ENCODE measurements around the gene ZNF888. TPM values are rescaled to one million over a fixed set of nuclear protein-coding genes. Genes with fewer than 3 reads are reported as not detected.
"Not testable (repeated sequence)": the region's sequence is repeated elsewhere in the genome, so short reads cannot be mapped to it uniquely, and the experiment has no call there.

Gene ZNF888
- 0.03 TPM in 1 of 2 replicates, not detected in the other for total RNA-seq (2014; rRNA removed; shearing (Covaris generic))
- not detected in 2 replicates for polyA plus RNA-seq (2015; cell fraction: cytosol; rRNA removed)
- 0.07 TPM in 1 of 2 replicates, not detected in the other for polyA plus RNA-seq (2015; cell fraction: nucleus; rRNA removed)

DNA sequence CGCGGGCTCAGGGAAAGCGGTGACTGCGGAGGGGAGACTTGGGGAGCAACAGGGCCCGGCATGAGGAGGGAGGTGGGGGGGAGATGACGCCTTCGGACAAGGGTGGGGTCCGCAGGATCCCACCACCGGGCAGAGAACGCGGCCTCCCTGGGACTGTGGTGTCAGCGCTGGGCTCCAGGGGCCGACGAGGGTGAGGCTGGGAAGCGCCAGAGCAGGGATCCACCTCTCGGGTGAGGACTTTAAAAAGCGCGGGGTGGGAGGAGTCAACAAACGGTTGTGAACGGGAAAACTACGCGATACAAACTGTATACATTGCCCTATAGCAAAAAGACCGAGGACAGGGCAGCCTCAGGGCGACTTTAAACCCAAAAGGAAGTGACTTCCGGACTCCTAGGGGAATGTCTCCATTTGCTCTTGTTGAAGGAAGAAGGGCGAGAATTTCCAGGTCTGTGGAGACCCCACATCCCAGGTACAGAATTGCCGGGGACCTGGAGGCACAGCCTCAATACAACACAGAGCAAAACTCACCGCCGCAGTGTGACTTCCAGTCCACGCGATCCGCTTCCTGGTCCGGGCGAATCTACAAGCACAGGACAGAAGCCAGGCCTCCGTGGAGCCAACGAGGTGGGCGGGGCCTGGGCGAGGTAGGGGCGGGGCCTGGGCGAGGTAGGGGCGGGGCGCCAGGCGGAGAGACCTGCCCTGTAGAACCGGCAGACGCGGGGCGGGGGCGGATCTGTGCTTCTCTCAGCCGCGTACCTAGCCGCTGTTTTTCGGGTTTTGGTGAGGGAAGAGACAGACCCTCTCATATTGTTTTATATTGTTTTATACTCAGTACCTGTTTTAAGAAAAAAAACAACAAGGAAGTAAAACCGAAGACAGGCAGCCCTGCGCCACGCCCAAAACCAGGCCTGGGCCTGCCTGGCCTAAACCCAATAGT lies at the start of gene ZNF888:
ZNF888 (minus strand) TSS at position 588 of the 937 bp plus-strand sequence. CDS start 5,555 bp downstream, outside the sequence.
- no peak for DNase-seq (ENCODE audit: low read depth)

DNA sequence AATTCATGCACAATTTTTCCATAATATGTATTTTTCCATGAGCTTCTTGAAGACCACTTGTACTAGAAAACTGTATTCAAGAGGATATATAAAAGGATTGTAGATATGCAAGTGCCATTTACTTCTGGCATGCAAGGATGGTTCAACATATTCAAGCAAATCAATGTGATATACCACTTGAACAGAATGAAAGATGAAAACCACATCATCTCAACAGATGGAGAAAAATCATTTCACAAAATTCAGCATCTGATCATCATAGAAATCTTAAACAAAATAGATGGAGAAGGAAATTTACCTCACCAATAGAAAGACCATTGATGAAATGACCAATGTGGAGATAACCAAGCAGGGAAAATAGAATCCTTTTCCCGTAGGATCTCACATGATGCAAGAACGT lies 44.5 kb upstream of the ZNF888 start:
- DNase-seq (ENCODE audit: low read depth), result no peak

DNA sequence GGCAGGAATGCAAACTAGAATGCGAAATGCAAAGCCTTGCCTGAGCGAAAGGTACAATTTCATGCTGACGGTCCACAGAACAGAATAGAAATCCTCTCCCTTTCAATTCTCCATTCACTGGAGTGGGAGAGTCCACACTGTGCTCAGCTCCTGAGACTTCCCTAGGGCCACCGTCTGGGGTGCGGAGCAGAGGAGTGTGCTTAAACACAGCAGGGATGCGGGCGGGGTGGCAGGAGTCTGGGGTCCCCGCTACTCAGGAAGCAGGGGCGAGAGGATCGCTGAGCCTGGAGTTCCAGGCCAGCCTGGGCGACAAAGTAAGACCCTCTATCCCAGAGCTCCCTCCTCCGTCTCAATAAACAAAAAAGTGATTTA lies 40.0 kb upstream of the ZNF888 start:
- no peak for DNase-seq (ENCODE audit: low read depth)

DNA sequence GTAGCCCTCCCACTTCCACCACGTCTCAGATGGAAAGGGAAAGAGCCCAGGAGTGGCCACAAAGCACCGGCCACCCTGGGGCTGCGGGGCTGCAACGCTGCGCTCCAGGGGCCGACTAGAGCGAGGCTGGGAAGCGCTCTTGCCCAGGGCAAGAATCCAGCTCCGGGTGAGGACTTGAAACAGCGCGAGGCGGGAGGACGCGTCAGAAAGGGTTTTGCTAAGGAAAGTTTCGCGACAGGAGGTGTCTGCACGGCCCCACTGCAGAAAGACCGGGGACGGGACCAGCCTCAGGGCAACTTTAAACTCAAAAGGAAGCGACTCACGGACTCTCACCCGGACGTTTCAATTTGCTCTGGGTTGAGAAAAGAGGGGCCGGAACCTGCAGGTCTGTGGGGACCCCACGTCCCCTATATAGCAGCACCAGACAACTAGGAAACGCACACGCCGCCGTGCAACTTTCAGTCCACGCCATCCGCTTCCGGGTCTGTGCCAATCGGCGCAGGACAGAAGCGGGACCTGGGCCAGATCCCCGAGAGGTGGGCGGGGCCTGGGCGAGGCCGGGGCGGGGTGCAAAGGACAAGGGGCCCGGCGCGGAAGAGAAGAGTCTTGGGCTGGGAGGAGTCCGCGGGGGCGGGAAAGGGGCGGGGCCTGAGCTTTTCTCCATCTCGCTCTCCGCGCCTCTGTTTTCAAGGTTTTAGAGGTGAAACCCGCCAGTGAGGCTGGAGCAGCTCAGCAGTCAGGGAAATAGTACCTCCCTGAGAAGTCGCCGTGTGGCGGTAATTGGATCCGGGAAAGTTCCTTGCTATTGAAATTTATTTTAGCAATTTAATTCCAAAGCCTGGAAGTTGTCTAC lies 39.4 kb upstream of the ZNF888 start, which contains the start of gene ZNF816:
ZNF816 (minus strand) TSS at position 488 of the 853 bp plus-strand sequence. CDS start 6,792 bp downstream, outside the sequence.
- no peak for DNase-seq (ENCODE audit: low read depth)

DNA sequence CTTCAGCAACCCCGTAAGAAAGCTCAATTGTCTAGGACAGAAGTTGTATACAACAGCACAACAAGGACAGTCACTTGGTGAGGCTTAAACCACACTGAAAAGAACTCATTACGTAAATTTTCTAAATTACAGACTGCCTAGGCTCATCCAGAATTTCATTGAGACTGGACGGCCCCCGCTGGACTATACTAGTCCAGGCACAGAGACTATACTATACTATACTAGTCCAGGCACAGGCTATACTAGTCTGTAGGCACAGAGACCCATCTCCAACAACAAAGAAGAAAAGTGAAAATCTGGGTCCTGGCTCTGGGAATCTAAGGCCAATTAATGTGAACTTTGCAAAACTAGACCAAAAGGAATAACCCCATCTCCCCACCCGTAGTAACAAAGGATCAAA lies 38.8 kb upstream of the ZNF888 start:
- DNase-seq (ENCODE audit: low read depth), result no peak

DNA sequence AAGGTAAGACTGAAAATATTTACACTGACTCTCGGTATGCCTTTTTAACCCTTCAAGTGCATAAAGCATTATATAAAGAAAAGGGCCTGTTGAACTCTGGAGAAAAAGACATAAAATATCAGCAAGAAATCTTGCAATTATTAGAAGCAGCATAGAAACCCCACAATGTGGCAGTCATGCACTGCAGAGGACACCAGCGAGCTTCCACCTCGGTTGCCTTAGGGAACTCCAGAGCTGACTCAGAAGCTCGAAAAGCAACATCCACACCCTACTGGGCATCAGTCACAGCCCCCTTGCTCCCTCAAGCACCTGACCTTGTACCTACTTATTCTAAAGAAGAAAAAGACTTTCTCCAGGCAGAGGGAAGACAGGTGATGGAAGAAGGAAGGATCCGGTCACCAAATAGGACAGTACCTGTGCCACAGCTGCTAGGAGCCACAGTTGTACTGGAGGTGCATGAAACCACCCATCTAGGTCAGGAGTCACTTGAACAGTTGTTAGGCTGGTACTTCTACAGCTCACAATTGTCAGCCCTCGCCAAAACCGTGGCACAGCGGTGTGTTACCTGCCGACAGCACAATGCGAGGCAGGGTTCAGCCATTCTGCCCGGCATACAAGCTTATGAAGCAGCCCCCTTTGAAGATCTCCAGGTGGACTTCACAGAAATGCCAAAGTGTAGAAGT lies 36.5 kb upstream of the ZNF888 start:
- DNase-seq (ENCODE audit: low read depth), result no peak

DNA sequence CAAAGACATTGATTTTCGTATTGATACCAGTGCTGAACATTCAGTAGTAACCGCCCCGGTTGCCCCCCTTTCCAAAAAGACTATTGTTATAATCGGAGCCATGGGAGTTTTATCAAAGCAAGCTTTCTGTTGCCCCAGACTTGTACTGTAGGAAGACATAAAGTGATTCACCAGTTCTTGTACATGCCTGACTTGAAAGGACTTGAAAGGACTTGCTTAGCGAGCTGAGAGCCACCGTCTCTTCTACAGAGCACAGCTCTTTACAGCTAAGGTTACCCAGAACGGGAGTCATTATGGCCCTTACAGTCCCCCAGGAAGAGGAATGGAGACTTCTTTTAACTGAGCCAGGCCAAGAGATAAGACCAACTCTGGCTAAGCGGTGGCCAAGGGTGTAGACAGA lies 34.4 kb upstream of the ZNF888 start:
- no peak for DNase-seq (ENCODE audit: low read depth)

DNA sequence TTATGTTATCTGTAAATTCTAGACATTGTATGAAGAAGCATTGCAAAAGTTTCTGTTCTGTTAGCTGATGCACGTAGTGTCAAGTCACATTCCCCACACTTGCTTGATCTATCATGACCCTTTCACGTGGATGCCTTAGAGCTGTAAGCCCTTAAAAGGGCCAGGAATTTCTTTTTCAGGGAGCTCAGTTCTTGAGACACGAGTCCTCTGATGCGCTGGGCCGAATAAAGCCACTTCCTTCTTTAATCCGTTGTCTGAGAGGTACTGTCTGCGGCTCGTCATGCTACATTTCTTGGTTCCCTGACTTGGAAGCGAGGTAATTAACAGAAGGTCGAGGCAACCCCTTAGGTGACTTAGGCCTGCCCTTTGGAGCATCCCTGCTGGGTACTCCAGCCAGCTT lies 33.7 kb upstream of the ZNF888 start:
- DNase-seq (ENCODE audit: low read depth), result no peak

DNA sequence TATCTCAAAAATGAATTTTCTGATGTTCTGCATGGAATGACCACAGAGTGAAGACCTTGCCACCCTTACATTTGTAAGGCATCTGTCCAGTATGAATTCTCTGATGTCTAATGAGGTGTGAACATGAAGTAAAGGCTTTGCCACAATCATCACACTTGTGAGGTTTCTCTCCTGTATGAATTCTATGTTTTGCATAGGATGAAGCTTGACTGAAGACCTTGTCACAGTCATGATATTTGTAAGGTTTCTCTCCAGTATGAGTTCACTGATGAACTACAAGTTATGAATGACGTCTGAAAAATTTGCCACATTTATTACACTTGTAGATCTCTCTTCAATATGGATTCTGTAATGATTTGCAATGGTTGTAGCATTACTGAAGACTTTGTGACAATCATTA lies 26.2 kb upstream of the ZNF888 start:
- no peak for DNase-seq (ENCODE audit: low read depth)

DNA sequence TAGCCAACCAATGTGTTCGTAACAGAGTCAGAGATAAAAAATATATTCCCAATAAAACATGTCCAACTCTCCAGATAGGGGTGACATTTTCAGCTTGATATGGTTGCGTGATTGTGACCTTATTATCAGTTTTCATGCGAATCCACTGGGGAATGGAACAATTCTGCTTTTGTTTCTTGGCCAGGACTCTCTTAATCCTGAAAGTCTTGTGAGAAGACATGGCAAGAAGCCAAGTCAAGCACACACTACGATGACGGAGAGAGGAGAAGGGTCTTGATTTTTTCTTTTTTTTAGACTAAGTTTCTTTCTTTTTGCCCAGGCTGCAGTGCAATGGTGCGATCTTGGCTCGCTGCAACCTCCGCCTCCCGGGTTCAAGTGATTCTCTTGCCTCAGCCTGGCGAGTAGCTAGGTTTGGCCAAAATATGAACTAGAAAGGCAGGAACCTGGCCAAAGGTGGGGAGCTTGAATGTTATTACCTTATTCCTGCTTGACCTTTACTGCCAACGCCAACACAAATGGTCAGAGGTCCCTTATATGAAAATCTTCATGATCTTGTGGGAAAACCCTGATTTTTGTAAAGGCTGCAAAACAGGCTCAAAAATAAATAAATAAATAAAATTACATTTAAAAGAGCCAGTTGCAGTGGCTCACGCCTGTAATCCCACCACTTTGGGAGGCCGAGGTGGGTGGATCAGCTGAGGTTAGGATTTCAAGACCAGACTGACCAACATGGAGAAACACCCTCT lies 25.0 kb upstream of the ZNF888 start:
- DNase-seq (ENCODE audit: low read depth), result no peak

DNA sequence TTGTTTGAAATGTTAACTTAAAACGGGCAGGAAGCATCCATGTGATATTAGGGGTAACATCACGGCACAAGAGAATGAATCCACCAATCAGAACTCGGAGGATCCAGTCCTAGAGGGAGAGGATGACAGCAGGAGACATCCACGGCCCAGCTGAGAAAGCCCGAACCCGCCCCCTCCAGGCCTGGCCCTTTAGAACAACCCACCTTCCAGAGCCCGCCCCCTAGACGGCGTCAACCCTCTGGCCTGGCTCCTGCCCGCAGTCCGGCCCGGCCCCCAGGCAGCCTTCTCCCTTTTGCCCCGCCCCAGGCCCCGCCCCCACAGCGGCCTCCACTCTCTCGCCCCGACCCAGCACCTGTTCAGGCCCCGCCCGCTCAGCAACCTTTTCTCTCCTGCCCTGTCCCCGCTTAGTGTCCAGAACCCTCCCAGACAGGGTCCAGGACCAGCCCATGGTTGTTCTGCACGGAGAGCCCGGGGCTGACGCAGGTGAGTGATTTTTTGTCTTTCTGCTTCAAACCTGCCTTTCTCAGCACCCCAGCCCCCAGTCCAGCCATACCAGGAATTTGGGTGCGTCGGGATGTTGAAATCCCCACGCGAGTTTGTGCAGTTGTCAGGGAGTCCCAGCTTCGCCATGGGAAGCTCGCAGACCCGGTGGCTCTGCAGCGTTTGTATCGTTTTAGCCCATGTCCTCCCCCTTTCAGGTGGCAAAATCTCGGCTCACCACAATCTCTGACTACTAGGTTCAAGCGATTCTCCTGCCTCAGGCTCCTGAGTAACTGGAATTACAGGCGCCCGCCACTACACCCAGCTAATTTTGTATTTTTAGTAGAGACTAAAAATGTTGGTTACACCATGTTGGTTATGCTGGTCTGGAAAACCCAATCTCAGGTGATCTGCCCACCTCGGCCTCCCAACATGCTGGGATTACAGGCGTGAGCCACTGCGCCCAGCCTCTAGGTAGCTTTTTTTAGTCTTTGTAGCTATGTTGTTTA lies 23.4 kb upstream of the ZNF888 start:
- no peak for DNase-seq (ENCODE audit: low read depth)

DNA sequence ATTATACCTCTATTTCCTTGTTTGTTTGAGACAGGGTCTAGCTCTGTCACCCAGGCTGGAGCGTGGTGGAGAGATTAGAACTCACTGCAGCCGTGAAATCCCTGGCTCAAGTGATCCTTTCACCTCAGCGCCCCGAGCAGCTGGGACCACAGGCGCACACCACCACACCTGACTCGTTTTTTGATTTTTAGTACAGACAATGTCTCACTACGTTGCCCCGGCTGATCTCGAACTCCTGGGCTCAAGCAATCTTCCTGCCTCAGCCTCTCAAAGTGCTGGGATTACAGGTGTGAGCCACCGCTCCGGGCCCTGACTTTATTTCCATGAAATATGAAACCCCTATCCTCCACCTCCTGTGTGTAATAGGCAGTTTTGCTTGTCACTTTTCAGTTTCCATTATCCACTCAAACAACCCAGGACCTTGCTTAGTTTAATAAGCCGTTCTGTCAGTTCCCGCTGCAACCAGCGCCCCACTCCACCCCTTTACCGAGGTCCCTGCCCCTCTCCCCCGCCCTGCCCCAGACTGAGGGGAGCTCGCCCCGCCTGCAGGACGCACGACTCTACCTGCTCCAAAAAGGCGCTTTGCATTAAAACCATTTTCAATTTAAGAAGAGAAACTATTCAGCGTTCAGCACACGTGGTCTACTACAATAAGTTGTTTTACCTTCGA lies 22.6 kb upstream of the ZNF888 start:
- DNase-seq (ENCODE audit: low read depth), result no peak

DNA sequence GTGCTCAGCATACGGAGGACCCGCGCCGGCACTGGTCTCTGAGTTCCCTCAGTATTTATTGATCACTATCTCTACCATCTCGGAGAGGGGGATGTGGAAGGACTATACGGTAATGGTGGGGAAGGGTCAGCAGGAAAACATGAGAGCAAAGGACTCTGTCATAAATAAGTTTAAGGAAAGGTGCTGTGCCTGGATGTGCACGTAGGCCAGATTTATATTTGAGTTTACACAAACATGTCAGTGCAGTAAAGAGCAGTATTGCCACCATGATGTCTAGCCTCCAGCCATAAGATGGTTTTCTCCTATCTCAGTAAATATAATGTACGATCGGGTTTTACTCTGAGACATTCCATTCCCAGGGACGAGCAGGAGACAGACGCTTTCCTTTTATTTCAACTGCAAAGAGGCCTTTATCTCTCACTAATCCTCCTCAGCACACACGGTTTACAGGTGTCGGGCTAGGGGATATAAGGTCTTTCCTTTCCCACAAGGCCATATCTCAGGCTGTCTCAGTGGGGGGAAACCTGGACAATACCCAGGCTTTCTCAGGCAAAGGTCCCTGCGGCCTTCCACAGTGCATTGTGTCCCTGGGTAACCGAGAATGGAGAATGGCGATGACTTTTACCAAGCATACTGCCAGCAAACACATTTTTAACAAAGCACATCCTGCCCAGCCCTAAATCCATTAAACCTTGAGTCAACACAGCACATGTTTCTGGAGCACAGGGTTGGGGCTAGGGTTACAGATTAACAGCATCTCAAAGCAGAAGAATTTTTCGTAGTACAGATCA lies 21.7 kb upstream of the ZNF888 start:
- DNase-seq (ENCODE audit: low read depth), result not testable (repeated sequence)

DNA sequence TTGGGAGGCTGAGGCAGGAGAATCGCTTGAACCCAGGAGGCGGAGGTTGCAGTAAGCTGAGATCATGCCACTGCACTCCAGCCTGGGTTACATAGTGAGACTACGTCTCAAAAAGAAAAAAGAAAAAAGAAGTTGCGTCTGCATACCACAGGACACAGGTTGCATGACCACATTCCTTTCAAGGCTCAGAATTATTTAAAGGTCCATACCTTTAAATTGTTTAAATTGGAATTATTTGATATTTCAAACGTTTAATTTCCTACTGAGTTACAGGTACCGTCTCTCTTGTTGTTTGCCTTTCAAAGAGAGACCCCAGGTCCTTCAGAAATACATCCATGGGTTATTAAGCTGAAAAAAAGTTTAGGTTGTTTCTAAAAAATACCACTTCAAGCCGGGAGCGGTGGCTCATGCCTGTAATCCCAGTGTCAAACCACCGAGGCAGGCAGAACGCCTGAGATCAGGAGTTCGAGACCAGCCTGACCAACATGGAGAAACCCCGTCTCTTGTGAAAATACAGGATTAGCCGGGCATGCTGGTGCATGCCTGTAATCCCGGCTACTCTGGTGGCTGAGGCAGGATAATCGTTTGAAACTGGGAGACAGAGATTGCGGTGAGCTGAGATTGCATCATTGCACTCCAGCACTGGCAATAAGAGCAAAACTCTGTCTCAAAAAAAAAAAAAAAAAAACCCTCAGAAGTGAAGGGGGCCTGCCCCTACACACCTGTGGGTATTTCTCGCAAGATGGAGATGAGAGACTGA lies 20.8 kb upstream of the ZNF888 start:
- no peak for DNase-seq (ENCODE audit: low read depth)

DNA sequence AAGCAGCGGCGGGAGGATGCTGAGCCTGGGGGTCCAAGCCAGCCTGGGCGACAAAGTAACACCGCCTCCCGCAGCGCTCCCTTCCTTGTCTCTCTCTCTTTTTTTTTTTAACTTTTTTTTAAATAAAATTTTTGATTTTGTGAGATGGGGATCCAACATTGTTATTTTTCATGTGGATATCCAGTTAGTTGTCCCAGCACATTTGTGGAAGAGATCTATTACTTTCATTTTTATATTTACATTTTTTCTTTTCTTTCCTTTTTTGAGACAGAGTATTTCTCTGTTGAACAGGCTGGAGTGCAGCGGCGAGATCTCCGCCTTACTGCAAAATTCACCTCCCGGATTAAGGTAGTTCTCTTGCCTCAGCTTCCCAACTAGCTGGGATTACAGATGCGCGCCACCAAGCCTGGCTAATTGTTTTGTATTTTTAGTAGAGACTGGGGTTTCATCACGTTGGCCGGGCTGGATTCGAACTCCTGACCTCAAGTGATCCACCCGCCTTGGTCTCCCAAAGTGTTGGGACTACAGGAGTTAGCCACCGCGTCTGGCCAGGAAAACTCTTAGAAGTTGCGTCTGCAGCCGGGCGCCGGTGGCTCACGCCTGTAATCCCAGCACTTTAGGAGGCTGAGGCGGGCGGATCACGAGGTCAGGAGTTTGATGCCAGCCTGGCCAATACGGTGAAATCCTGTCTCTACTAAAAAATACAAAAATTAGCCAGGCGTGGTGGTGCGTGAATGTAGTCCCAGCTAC lies 20.1 kb upstream of the ZNF888 start:
- no peak for DNase-seq (ENCODE audit: low read depth)

DNA sequence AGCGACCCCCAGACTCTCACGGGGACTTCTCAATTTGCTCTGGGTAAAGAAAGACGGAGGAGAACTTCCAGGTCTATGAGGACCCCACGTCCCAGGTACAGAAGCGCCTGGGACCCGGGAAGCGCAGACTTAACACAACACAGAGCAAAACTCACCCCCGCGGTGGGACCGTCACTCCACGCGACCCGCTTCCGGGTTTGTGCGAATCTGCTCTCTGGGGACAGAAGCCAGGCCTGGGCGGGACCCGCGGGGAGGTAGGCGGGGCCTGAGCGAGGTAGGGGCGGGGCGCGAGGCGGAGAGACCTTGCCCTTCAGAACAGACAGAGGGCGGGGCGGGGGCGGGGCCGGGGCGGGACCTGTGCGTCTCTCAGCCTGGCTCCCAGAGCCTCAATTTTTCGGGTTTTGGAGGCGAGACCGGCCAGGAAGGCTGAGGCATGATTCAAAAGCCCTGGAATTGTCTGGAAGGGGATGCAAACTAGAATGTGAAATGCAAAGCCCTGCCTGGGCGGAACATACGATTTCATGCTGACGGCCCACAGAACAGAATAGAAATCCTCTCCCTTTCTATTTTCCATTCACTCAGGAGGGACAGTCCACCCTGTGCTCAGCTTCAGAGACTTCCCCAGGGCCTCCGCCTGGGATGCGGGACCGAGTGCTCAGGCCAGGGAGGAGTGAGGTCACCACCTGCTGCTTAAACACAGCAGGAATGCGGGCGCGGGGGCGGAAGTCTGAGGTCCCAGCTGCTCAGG lies 19.3 kb upstream of the ZNF888 start:
- no peak for DNase-seq (ENCODE audit: low read depth)
